Glutamatergic neuron (in vitro differentiated cells): ENCODE results near the gene LSS. TPM values are rescaled to one million over a fixed set of nuclear protein-coding genes. Genes with fewer than 3 reads are reported as not detected.

Experiments used
- DNase-seq: peaks from one replicate; pipeline ENCODE4 v3.0.0; 2022
- H3K27ac Mint-ChIP-seq: one replicate; pipeline ENCODE4 v1.8.0; 2020; ENCODE audit warnings: mild to moderate bottlenecking, mixed read lengths, inconsistent platforms; ENCODE audit not compliant: unreplicated experiment
- H3K27me3 Mint-ChIP-seq: one replicate; pipeline ENCODE4 v1.8.0; 2020; ENCODE audit warnings: mild to moderate bottlenecking, moderate library complexity, mixed read lengths, inconsistent platforms; ENCODE audit not compliant: unreplicated experiment
- H3K36me3 Mint-ChIP-seq: one replicate; pipeline ENCODE4 v1.8.0; 2020; ENCODE audit warnings: mild to moderate bottlenecking, mixed read lengths, inconsistent platforms; ENCODE audit not compliant: unreplicated experiment
- H3K4me1 Mint-ChIP-seq: one replicate; pipeline ENCODE4 v1.8.0; 2020; ENCODE audit warnings: mild to moderate bottlenecking, low read depth, mixed read lengths, inconsistent platforms; ENCODE audit not compliant: unreplicated experiment
- H3K4me3 Mint-ChIP-seq: one replicate; pipeline ENCODE4 v1.8.0; 2020; ENCODE audit warnings: mild to moderate bottlenecking, mixed read lengths, inconsistent platforms; ENCODE audit not compliant: unreplicated experiment
- H3K9me3 Mint-ChIP-seq: one replicate; pipeline ENCODE4 v1.8.0; 2020; ENCODE audit warnings: mild to moderate bottlenecking, moderate library complexity, mixed read lengths, inconsistent platforms; ENCODE audit not compliant: unreplicated experiment
- CTCF ChIP-seq: fragments of 200-600 bp; sonication (generic); IDR thresholded peaks from one replicate; pipeline ENCODE4 v1.5.0; 2021; ENCODE audit not compliant: partially characterized antibody, unreplicated experiment
- total RNA-seq: library from RNA; stranded (reverse); fragmentation: NEBNext Ultra II Directional; extraction: Animal tissue kit (Norgen Biotek cat#: 25700); gene quantifications from one replicate; pipeline ENCODE4 v1.2.1, GENCODE V29; 2021; ENCODE audit not compliant: unreplicated experiment

LSS gene
- total RNA-seq, 1 donor from 2014 or later = 390 TPM

DNA sequence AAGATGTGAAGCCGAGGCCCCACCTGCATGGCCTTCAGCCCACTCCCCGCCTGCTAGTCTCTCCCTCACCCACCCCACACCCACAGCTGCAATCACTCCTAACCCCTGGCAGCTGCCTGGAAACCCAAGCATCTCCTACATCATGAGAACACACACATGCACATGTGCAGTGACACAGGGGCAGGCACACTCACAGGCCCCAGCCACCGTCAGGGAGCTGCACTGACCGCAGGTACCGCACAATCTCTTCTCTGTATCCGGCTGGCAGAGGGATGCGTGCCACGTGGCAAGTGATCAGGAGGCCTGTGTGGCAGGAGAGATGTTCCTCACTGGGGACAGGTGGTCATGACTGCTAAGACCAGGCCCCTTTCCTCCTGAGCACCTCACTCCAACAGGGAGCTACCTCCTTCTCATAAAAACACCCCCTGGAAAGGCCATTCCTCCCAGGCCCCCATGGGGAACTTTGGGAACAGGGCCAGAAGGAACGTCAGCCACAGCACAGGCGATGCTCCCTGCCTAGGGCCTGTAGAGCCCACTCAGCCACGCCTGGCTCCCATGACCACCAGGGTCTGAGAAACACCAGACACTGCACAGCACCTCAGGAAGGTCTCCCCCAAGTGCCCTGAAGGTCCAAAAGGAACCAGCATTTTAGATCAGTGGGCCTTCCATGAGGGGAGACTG is 6.0 kb downstream of the LSS start:
- Mint-ChIP-seq H3K27me3 (peaks cover 21% of the 10 kb centered on the region), H3K4me3 (peak overlapping the region; percentile 43), H3K4me1 (peaks cover 43% of the 10 kb centered on the region), H3K27ac (peak overlapping the region; percentile 70), H3K9me3 (peaks cover 3% of the 10 kb centered on the region), H3K36me3 (peaks cover 8% of the 10 kb centered on the region)
- TF ChIP-seq CTCF = no peak
- no peak for DNase-seq

DNA sequence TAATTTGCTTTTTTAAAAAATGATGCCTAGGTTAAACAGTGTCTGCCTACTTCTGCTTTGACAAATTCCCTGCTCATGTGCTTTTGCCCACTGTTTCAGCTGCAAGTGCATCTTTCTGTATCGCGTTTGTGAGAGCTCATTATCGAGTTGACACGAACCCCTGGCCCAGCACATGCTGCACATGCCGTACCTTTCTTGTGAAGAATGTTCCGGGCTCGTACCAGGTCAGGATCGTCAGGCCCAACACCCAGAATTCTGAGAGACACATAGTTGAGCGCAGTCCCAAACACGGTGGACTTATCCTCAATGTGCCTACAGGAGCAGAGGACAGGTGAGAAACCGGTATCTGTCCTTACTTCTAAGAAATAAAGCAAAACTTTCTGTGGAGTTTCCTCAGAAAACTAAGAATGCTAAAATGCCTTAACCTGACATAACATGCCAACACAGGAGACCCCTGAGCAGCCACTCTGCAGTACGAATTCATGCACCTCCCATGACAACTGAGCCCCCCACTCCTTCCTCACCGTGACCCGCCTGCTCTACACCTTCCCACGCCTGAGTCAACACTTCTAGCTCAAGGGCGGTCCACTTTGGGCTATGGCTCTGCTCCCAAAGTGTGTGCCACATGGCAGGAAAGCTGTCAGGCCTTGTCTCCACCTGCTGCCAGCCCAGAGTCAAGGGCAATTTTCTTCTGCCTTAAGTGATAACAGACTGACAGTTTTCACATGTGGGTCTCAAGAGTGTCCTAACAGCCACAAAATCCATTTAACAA is 6.7 kb downstream of the LSS start:
- Mint-ChIP-seq H3K36me3 (peaks cover 8% of the 10 kb centered on the region), H3K27ac (peak overlapping the region; percentile 70), H3K4me1 (peaks cover 43% of the 10 kb centered on the region), H3K27me3 (peaks cover 18% of the 10 kb centered on the region), H3K4me3 (peak overlapping the region; percentile 43), H3K9me3 (peaks cover 3% of the 10 kb centered on the region)
- no peak for DNase-seq
- TF ChIP-seq CTCF = no peak

DNA sequence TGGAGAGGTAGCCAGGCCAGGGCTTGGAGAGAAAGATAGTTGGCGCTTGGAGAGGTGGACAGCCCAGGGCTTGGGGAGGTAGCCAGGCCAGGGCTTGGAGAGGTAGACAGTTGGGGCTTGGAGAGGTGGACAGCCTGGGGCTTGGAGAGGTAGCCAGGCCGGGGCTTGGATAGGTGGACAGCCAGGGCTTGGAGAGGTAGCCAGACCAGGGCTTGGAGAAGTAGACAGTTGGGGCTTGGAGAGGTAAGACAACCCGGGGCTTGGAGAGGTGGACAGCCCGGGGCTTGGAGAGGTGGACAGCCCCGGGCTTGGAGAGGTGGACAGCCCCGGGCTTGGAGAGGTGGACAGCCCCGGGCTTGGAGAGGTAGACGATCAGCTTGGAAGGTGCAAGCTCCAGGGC is 7.7 kb downstream of the LSS start:
- peaks cover 35% of the 10 kb centered on the region for H3K4me1 Mint-ChIP-seq
- H3K4me3 Mint-ChIP-seq = no peak overlapping the region
- H3K27me3 Mint-ChIP-seq = peaks cover 17% of the 10 kb centered on the region
- peaks cover 8% of the 10 kb centered on the region for H3K36me3 Mint-ChIP-seq
- H3K27ac Mint-ChIP-seq = no peak overlapping the region
- no peak for TF ChIP-seq CTCF
- peaks cover 3% of the 10 kb centered on the region for H3K9me3 Mint-ChIP-seq
- no peak for DNase-seq

DNA sequence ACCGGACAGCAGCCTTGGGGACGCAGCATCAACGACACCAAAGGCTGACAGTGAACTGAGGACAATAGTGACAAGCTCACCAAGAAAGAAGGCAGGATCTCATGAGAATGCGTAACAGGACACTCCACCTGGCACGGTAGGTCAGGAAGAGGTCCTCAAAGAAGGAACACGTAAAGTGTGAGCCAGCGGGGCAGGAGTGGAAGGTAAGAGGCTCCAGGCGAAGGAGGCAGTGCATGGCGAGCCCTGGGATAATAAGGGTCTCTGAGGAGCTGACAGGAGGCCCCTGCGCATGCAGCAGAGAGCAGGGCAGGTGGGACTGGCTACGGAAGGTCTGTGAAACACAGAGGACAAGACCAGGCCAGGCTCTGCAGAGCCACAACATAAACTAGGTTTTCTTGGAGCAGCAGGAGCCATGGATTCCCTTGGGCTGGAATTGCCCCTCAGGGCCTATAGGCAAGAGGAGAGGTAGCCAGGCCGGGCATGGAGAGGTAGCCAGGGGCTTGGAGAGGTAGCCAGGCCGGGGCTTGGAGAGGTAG is 8.2 kb downstream of the LSS start:
- H3K27me3 Mint-ChIP-seq = peaks cover 12% of the 10 kb centered on the region
- TF ChIP-seq CTCF = no peak
- peak overlapping the region; percentile 3 for H3K4me3 Mint-ChIP-seq
- no peaks in the 10 kb centered on the region for H3K9me3 Mint-ChIP-seq
- H3K36me3 Mint-ChIP-seq = peaks cover 8% of the 10 kb centered on the region
- H3K4me1 Mint-ChIP-seq = peaks cover 31% of the 10 kb centered on the region
- DNase-seq = no peak
- peak overlapping the region; percentile 16 for H3K27ac Mint-ChIP-seq
